Measurements from ENCODE around the gene TMEM181. TPM values are rescaled to one million over a fixed set of nuclear protein-coding genes. Genes with fewer than 3 reads are reported as not detected.

TMEM181 gene
- total and polyA plus RNA-seq, 12 donors: 8.8 to 29.1 (median 20.5) TPM

DNA sequence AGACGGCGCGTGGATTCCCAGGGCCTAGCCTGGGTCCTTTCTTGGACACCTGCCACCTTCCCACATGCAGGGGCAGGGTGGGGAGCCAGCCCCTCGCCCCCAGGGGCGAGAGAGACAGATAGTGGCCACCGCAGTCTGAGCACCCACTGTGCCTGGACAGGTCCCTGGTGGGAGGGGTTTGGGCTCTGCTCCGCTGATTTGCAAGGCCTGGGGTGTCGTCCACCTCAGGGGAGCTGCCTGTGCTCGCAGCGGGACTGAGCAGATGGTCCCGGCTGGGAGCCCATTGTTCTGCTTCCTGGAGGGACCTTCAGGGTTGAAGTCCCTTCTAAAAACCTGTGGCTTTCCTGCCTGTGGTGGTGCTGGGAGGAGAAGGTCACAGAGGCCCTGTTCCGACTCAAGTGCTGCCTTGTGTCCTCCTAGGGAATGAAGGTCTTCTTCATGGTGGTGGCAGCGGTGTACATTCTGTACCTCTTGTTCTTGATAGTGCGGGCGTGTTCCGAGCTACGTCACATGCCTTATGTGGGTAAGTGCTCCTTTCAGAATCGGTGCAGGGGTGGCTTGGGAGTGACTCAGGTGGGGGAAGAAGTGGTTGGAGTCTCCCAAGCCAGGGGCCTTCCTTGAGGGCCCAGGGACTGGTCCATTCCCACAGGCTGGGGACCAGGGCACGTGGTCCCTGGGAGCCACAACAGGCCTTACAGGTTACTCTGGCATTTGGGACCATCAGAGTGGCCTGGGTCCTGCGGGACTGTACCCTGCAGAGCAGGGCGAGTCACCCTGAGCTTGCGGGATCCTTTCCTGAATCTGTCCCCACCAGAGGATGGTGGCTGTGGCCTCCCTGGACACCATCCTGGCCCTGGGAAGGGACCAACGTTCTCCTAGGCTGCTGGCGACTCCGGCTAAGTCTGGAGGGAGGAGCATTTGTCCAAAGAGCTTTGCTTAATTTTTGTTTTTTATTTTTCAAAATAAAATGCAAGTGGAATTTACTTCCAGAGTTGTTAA lies 65.1 kb downstream of the TMEM181 start:
- 91 to 99% (median 96%) methylated on average over 22 to 25 of the region's 25 CpGs for WGBS, 4 donors
- H3K9me3 ChIP-seq (replicated peaks in 1 of 3): no peaks in the 10 kb centered on the region
- no peak overlapping the region for H3K27ac ChIP-seq
- H3K36me3 ChIP-seq (replicated peaks in 1 of 2): peaks cover 0 to 20% of the 10 kb centered on the region in 2 donors
- intact Hi-C loops (cut with DNase I): no loop called here
- H3K4me1 ChIP-seq (replicated peaks in 1 of 2): peaks cover 0 to 4% of the 10 kb centered on the region in 2 donors
- H3K27me3 ChIP-seq: no peaks in the 10 kb centered on the region
- TF ChIP-seq, protein P1, sequence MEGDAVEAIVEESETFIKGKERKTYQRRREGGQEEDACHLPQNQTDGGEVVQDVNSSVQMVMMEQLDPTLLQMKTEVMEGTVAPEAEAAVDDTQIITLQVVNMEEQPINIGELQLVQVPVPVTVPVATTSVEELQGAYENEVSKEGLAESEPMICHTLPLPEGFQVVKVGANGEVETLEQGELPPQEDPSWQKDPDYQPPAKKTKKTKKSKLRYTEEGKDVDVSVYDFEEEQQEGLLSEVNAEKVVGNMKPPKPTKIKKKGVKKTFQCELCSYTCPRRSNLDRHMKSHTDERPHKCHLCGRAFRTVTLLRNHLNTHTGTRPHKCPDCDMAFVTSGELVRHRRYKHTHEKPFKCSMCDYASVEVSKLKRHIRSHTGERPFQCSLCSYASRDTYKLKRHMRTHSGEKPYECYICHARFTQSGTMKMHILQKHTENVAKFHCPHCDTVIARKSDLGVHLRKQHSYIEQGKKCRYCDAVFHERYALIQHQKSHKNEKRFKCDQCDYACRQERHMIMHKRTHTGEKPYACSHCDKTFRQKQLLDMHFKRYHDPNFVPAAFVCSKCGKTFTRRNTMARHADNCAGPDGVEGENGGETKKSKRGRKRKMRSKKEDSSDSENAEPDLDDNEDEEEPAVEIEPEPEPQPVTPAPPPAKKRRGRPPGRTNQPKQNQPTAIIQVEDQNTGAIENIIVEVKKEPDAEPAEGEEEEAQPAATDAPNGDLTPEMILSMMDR (IDR thresholded peaks at IDR 0.05): no peak
- TF ChIP-seq POLR2A (IDR thresholded peaks at IDR 0.05): no peak
- no peak overlapping the region for H3K4me3 ChIP-seq
- DNase-seq: peak in 1 of 7 donors; percentile 18

DNA sequence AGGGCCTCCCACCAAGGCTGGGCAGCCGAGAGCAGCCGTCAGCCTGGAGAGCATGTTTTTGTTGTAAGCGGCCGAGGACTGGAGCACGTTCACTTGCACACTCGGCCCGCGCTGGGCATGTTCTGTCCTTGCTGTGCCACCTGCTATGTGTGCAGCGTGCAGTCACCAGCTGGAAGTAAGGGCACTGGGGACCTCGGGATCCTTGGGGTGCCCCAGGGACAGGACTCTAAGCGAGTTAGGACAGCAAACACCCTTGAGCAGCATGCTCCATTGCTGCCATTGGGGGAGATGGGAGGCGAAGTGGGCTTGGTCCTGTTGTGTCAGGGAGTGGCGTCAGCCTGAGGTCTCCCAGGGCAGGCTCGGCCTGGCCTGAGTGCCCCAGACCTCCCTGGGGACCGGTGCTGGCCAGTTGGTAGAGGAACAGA lies 66.0 kb downstream of the TMEM181 start:
- peak in 1 of 7 donors; percentile 20 for DNase-seq
- peak overlapping the region in 1 of 5 donors; percentile 17 for H3K27ac ChIP-seq
- TF ChIP-seq POLR2A (IDR thresholded peaks at IDR 0.05): no peak
- TF ChIP-seq, protein P1 (IDR thresholded peaks at IDR 0.05): no peak

DNA sequence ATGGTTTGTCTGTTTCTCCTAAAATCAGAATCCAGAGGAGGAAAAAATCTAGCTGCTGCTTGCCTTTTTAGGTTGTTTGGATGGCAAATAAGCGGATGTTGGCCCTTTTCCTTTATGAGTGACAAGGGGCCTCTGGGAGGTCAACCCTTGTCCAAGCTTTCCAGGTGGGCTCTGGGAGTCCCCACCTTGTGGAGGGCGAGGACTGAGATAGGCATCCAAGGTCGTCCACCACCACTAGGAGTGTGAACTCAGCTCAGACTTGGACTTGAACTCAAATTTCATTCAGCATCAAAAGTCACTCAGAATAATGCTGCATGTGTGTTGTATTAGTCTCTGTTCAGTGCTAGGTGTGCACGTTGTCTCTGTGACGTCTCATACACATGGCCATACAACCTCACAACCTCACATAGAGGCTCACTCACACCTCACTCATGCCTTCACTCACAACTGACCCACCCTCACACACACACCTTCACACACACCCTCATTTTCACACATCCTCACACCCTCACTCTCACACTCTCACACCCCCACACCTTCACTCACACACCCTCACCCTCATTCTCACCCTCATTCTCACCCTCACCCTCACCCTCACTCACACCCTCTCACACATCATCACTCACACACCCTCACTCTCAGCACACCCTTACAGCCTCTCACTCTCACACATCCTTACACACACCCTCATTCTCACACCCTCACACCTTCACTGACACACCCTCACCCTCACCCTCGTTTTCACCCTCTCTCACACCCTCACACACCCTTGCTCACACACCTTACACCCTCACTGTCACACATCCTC lies 66.7 kb downstream of the TMEM181 start:
- Histone ChIP-seq H3K9me3 (replicated peaks in 1 of 3) (no peaks in the 10 kb centered on the region), H3K27me3 (no peaks in the 10 kb centered on the region), H3K4me1 (replicated peaks in 1 of 2) (peaks cover 3 to 13% of the 10 kb centered on the region in 2 donors), H3K4me3 (no peak overlapping the region), H3K27ac (peak overlapping the region in 2 of 5 donors; percentile 17 to 27), H3K36me3 (replicated peaks in 1 of 2) (peaks cover 0 to 32% of the 10 kb centered on the region in 2 donors)
- intact Hi-C loops (cut with DNase I): no loop called here
- 84 to 92% (median 85%) methylated on average over 5 to 6 of the region's 6 CpGs for WGBS, 4 donors
- TF ChIP-seq POLR2A (IDR thresholded peaks at IDR 0.05): no peak
- TF ChIP-seq, protein P1 (IDR thresholded peaks at IDR 0.05): no peak
- DNase-seq: peak in 1 of 7 donors; percentile 12

More for the DNA sequence above, 66.0 kb downstream of the TMEM181 start:
- H3K27me3 ChIP-seq: no peaks in the 10 kb centered on the region
- no peaks in the 10 kb centered on the region for H3K9me3 ChIP-seq (replicated peaks in 1 of 3)
- peaks cover 0 to 6% of the 10 kb centered on the region in 2 donors for H3K4me1 ChIP-seq (replicated peaks in 1 of 2)
- H3K36me3 ChIP-seq (replicated peaks in 1 of 2): peaks cover 0 to 26% of the 10 kb centered on the region in 2 donors
- WGBS, 4 donors: 88 to 96% (median 91%) methylated on average over 13 to 15 of the region's 15 CpGs
- H3K4me3 ChIP-seq: no peak overlapping the region
- intact Hi-C loops (cut with DNase I): no loop called here

All from adrenal gland (tissue), 12 donors.